HG03571 (cell line): ENCODE data around the gene TTC28.

Experiments used
- ATAC-seq: cut with Tn5 transposase; IDR thresholded peaks from one replicate; pipeline ENCODE4 v1.9.1; 2021; ENCODE audit not compliant: unreplicated experiment

The TTC28 gene

GRCh38 chr22:28417431-28417830 is 262.2 kb downstream of the TTC28 start:
- ATAC-seq = no peak

GRCh38 chr22:28414913-28415312 is 264.7 kb downstream of the TTC28 start:
- ATAC-seq = no peak

- ATAC-seq = no peak
Measured at GRCh38 chr22:28413612-28414399, 265.8 kb downstream of the TTC28 start.

- ATAC-seq = no peak
Measured at GRCh38 chr22:28412109-28412508, 267.5 kb downstream of the TTC28 start.

- ATAC-seq = no peak
Measured at GRCh38 chr22:28411125-28411524, 268.5 kb downstream of the TTC28 start.

- no peak for ATAC-seq
Measured at GRCh38 chr22:28410050-28410816, 269.4 kb downstream of the TTC28 start.

- no peak for ATAC-seq
Measured at GRCh38 chr22:28408709-28409108, 270.9 kb downstream of the TTC28 start.

GRCh38 chr22:28407645-28408044 is 272.0 kb downstream of the TTC28 start:
- ATAC-seq = no peak

- no peak for ATAC-seq
Measured at GRCh38 chr22:28406246-28406645, 273.4 kb downstream of the TTC28 start.

GRCh38 chr22:28405588-28405987 is 274.1 kb downstream of the TTC28 start:
- no peak for ATAC-seq

GRCh38 chr22:28402539-28402938 is 277.1 kb downstream of the TTC28 start:
- no peak for ATAC-seq

- ATAC-seq = no peak
Measured at GRCh38 chr22:28402060-28402459, 277.6 kb downstream of the TTC28 start.

GRCh38 chr22:28398981-28399380 is 280.7 kb downstream of the TTC28 start:
- ATAC-seq = no peak

GRCh38 chr22:28398355-28398754 is 281.3 kb downstream of the TTC28 start:
- no peak for ATAC-seq

GRCh38 chr22:28397306-28397705 is 282.3 kb downstream of the TTC28 start:
- no peak for ATAC-seq

- ATAC-seq = no peak
Measured at GRCh38 chr22:28395920-28396753, 283.5 kb downstream of the TTC28 start.

- ATAC-seq = no peak
Measured at GRCh38 chr22:28395520-28395919, 284.1 kb downstream of the TTC28 start.

- ATAC-seq = no peak
Measured at GRCh38 chr22:28394513-28395110, 285.0 kb downstream of the TTC28 start.

GRCh38 chr22:28381429-28382167 is 298.0 kb downstream of the TTC28 start:
- ATAC-seq = no peak

- ATAC-seq = no peak
Measured at GRCh38 chr22:28379951-28380350, 299.7 kb downstream of the TTC28 start.
